Naive thymus-derived CD8-positive, alpha-beta T cell (primary cell): ENCODE measurements around the gene ZNF423. TPM values are rescaled to one million over a fixed set of nuclear protein-coding genes. Genes with fewer than 3 reads are reported as not detected.

ENCODE experiments used
- ATAC-seq, 2 donors: fragments of 150-1000 bp; cut with Tn5 transposase in 1 of 2; sonication (Bioruptor Pico), chemical (Tn5 transposase) in 1 of 2; 1 replicate in 1 of 2; 2 replicates in 1 of 2; pipeline ENCODE4 v1.10.0; 2021; ENCODE audit warnings: mild to moderate bottlenecking in 2 of 2, moderate library complexity in 2 of 2
- POLR2A ChIA-PET: fragments of 350-600 bp; sonication (Branson Sonifier 250); formaldehyde crosslinking; loops from one replicate; lab custom pipeline; 2021; ENCODE audit warnings: antibody characterized with exemption; lab: Charles Lee
- DNase-seq, 10 donors: peaks; one replicate each; pipeline versions ENCODE4 v3.0.0 to v3.0.0-alpha.2; 2020 to 2022
- H3K27ac Mint-ChIP-seq, 10 donors: one replicate each; pipeline ENCODE4 v1.8.0; 2020 to 2022; ENCODE audit warnings: mild to moderate bottlenecking in 10 of 10, mixed read lengths in 10 of 10, moderate library complexity in 4 of 10, inconsistent platforms in 1 of 10
- H3K27me3 Mint-ChIP-seq, 5 donors: one replicate each; pipeline ENCODE4 v1.8.0; 2021 to 2022; ENCODE audit warnings: mixed read lengths in 5 of 5
- H3K36me3 Mint-ChIP-seq, 3 donors: one replicate each; pipeline ENCODE4 v1.8.0; 2020 to 2022; ENCODE audit warnings: mixed read lengths in 3 of 3, mild to moderate bottlenecking in 2 of 3, inconsistent platforms in 1 of 3
- H3K4me1 Mint-ChIP-seq, 4 donors: one replicate each; pipeline ENCODE4 v1.8.0; 2021 to 2022; ENCODE audit warnings: mixed read lengths in 4 of 4
- H3K4me3 Mint-ChIP-seq, 10 donors: one replicate each; pipeline ENCODE4 v1.8.0; 2020 to 2022; ENCODE audit warnings: mild to moderate bottlenecking in 10 of 10, mixed read lengths in 10 of 10, moderate library complexity in 6 of 10, inconsistent platforms in 1 of 10
- H3K9me3 Mint-ChIP-seq, 9 donors: one replicate each; pipeline ENCODE4 v1.8.0; 2020 to 2022; ENCODE audit warnings: mixed read lengths in 9 of 9, mild to moderate bottlenecking in 3 of 9, inconsistent platforms in 1 of 9, moderate library complexity in 1 of 9
- polyA plus RNA-seq, 3 donors: library from polyadenylated mRNA; unstranded; fragments of 300-500 nt; fragmentation: Illumina TruSeq; gene quantifications; one replicate each; pipeline ENCODE4 v1.2.3, GENCODE V29; 2021
- total RNA-seq, 8 experiments: library from RNA in 2 of 8; stranded (reverse) in 2 of 8; gene quantifications; one replicate each; pipeline ENCODE4 v1.2.3 and lab custom pipeline; 2021 to 2026

The ZNF423 gene
- total and polyA plus RNA-seq, 5 experiments from 2014 or later = not detected

DNA sequence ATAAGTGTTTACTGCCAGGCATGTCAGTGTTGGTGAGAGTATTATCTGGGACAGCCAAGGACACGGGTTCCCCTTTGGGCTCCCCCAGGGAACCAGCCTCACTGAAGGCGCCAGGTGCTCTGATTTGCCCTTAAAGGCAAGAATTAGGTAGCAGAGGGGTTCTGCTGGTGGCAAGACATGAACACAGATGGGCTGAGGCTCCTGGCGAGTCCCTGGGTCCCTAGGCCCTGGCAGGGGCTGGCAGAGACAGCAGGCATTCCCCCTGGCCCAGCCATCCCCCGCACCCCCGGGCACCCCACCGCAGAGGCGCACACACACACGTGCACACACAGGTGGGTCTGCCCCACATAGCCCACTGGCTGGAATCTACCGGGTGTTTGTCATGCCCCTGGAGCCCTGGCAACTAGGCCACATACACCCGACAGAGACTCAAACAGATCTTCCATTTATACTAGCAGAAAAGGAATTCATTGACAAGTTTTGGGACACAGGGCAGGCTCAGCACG is 329.0 kb downstream of the ZNF423 start:
- ATAC-seq (no peak), DNase-seq (no peak)
- Mint-ChIP-seq H3K9me3 (no peaks in the 10 kb centered on the region), H3K4me1 (peaks cover 7 to 22% (median 11%) of the 10 kb centered on the region in 4 donors), H3K36me3 (no peaks in the 10 kb centered on the region), H3K4me3 (no peak overlapping the region), H3K27ac (peak overlapping the region in 2 of 10 donors; percentile 40 to 93), H3K27me3 (no peaks in the 10 kb centered on the region)
- POLR2A ChIA-PET = no interaction called here

DNA sequence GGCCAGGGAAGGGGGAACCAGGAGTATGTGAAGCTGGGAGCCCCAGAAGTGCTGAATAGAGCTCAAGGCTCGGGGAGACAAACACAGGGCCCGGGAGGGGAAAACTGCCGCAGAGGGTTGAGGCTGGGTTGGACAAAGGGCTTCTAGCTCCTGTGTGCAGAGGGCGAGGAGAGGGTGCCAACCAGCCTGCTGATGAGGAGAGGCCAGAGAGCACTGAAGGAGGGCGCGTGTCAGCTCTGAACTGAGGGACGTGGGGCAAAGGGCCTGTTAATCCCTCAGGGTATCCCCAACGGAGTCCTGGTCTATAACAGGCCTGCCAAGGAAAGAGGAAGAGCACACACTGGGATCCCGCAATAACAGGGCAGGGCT is 331.0 kb downstream of the ZNF423 start:
- DNase-seq = no peak
- ATAC-seq = no peak
- Mint-ChIP-seq H3K4me1 (peaks cover 7 to 22% (median 11%) of the 10 kb centered on the region in 4 donors), H3K27ac (peak overlapping the region in 2 of 10 donors; percentile 19 to 65), H3K9me3 (no peaks in the 10 kb centered on the region), H3K36me3 (no peaks in the 10 kb centered on the region), H3K27me3 (no peaks in the 10 kb centered on the region), H3K4me3 (peak overlapping the region in 1 of 10 donors; percentile 56)
- POLR2A ChIA-PET = no interaction called here

DNA sequence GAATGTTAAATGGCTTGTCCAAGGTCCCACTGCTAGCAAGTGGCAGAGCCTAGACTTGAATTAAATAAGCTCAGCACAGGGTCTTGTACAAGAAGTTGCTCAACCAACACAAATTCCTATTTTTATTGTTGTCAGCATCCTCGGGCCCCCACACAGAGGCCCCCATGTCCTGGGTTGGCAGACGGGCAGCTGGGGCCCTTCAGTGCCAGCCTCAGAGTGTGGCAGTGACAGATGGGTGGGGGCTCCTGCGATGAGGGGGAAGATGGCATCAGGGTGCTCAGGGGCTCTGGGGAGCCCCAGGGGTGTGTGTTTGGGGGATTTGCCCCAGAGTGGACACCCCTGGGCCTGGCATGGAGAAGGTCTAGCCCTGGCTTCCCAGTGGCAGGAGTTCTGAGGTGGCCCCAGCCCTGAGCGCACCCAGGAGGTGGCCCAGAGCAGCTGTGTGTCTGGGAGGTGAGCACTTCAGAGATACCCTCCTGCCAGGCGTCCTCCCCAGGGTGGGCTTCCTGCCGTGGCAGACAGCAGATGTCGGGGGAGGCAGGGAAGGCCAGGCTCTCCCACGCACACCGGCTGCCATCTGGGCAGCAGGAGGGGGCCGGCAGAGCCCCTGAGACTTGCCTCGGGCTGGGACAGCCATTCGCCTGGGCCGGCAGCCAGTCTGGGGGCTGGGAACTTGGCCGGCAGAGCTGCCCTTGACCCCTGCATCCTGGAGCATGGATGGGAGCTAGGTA is 331.5 kb downstream of the ZNF423 start:
- Mint-ChIP-seq H3K27ac (no peak overlapping the region), H3K27me3 (no peaks in the 10 kb centered on the region), H3K9me3 (no peaks in the 10 kb centered on the region), H3K4me1 (peaks cover 7 to 22% (median 11%) of the 10 kb centered on the region in 4 donors), H3K36me3 (no peaks in the 10 kb centered on the region), H3K4me3 (no peak overlapping the region)
- POLR2A ChIA-PET = no interaction called here
- no peak for ATAC-seq
- DNase-seq = no peak

DNA sequence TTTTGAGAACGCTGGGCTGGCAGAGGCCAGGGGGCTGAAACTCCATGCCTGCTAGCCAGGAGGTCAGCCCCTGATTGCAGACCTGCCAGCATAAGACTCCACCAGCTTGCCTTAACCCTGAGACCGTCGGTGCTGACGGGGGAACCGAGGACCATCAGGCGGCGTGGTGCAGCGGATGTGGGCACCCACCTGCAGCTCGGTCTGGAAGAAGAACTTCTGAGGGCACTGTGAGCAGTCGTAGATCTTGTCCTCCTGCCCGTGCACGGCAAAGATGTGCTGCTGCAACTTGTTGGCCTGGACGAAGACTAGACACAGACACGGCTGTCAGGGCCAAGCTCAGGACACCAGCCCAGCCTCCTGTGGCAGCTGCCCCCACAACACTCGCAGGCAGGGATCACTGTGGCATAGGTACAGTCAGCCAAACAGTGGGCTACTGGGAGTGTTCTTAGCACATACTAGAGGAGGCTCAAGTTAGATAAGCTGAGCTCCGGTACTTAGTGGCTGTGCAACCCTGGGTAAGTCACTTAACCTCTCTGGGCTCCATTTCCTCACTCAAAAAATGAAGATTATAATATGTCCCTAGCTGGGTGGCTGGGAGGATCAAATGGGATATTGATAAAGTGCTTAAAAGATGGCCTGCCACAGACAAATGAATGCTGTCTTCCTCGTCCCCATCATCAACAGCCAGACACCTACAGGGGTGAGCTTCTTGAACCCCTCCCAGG is 332.3 kb downstream of the ZNF423 start:
- Mint-ChIP-seq H3K27ac (peak overlapping the region in 3 of 10 donors; percentile 22 to 84 (median 28)), H3K36me3 (no peaks in the 10 kb centered on the region), H3K9me3 (no peaks in the 10 kb centered on the region), H3K27me3 (no peaks in the 10 kb centered on the region), H3K4me1 (peaks cover 4 to 22% (median 10%) of the 10 kb centered on the region in 4 donors), H3K4me3 (peak overlapping the region in 3 of 10 donors; percentile 24 to 52 (median 30))
- POLR2A ChIA-PET = no interaction called here
- peak in 4 of 10 donors; percentile 13 to 21 (median 15) for DNase-seq
- ATAC-seq = peak; percentile 70

DNA sequence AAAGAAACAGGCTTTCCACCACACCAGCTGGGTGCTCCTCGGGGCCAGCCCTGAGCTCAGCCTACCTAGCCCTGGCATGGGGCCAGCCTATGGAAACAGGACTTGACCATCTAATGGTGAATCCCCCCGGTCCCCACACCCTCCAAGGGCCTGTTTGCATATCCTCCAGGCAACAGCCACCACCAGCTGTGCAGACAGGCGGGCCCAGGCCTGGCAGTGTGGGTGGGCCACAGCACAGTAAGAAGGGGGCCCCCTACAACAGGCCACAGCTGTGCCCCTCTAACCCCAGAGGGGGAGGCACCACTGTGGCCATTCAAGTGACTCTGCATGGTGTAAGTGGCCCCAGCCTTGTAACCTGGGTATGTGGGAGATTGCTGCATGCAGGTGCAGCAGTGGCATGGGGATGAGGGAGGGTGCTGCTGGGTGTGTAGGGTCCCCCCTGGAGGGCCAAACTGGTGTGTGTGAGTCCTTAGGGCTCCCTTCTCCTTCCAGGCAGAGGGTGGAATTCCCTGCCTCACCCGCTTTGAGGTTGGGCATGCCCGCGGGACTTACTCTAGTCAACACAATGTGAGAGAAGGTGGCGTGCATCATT is 334.1 kb downstream of the ZNF423 start:
- Mint-ChIP-seq H3K4me1 (peaks cover 0 to 12% (median 0%) of the 10 kb centered on the region in 4 donors), H3K9me3 (no peaks in the 10 kb centered on the region), H3K27ac (no peak overlapping the region), H3K36me3 (no peaks in the 10 kb centered on the region), H3K27me3 (no peaks in the 10 kb centered on the region), H3K4me3 (no peak overlapping the region)
- DNase-seq (no peak), ATAC-seq (no peak)
- POLR2A ChIA-PET = no interaction called here

DNA sequence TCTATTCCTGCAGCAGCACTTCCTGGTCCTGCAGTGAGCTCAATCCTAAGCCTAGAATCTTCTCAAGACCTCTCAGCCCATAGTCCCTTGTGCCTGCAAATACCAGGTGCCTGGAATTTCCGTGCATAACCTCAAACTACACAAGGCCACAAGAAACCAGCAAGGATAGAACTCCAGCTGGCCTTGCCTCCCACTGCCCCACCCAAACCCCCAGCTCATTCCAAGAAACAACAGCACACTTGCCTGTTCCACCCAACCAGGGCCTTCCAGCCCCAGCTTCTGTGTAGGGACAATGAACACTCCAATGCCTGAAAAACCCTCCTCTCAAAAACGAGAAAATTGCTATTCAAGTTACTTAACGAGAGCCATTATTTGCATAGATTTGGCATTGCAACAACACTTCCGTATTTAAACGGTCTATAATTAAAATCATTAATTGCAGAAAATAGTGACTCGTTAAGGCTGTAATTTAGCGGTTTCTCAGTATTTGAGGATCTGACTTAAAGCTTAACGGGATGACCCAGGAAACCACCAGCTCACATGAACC is 335.3 kb downstream of the ZNF423 start:
- DNase-seq = no peak
- no peak for ATAC-seq
- H3K27ac Mint-ChIP-seq = no peak overlapping the region
- no peaks in the 10 kb centered on the region for H3K27me3 Mint-ChIP-seq
- no peaks in the 10 kb centered on the region for H3K36me3 Mint-ChIP-seq
- peaks cover 0 to 10% (median 0%) of the 10 kb centered on the region in 4 donors for H3K4me1 Mint-ChIP-seq
- POLR2A ChIA-PET = no interaction called here
- H3K4me3 Mint-ChIP-seq = no peak overlapping the region
- no peaks in the 10 kb centered on the region for H3K9me3 Mint-ChIP-seq

DNA sequence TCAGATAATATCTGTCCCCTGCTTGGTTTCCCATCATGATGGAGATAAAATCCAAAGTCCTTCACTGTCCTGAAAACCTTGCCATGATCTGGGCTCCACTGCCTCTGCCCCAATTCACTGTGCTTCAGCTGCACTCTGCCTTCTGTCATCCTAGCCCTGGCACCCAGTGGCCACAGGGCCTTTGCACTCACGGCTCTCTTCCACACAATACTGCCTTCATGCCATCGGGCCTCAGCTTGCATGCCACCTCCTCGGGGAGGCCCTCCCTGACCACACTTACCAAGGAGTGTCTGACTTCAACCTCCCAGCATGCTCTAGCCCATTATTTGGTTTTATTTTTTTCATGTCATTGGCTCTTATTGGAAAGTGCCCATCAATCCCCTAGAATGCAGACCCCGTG is 336.2 kb downstream of the ZNF423 start:
- POLR2A ChIA-PET = no interaction called here

DNA sequence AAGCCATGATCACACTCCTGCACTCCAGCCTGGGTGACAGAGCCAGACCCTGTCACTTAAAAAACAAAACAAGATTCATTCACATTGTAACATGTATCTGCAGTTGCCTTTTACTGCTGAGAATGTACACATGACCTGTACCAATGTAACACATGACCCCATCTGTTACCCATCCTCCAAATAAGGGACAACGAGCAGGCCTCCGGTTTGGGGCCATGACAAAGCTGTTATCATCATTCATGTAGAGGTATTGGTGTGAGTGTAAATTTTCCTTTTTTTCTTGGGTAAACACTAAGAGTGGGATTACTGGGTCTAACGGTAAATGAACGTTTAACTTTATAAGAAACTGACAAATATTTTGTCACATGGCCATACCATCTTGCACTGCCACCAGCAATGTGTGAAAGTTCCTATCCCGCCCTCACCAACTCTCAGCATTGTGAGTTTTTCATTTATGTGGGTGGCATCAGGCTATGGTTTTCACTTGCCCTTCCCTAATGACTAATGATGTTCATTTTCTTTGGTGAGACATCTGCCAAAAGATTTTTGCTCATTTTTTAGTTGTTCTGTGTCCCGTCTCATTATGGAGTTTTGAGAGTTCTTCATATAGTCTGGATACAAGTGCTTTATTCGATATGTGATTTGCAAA is 336.8 kb downstream of the ZNF423 start:
- POLR2A ChIA-PET = no interaction called here
- Mint-ChIP-seq H3K4me3 (no peak overlapping the region), H3K36me3 (no peaks in the 10 kb centered on the region), H3K27ac (no peak overlapping the region), H3K27me3 (no peaks in the 10 kb centered on the region), H3K9me3 (no peaks in the 10 kb centered on the region), H3K4me1 (peaks cover 0 to 10% (median 0%) of the 10 kb centered on the region in 4 donors)
- DNase-seq (no peak), ATAC-seq (no peak)

More for the DNA sequence above, 336.2 kb downstream of the ZNF423 start:
- Mint-ChIP-seq H3K9me3 (no peaks in the 10 kb centered on the region), H3K27ac (no peak overlapping the region), H3K4me3 (no peak overlapping the region), H3K4me1 (peaks cover 0 to 10% (median 0%) of the 10 kb centered on the region in 4 donors), H3K36me3 (no peaks in the 10 kb centered on the region), H3K27me3 (no peaks in the 10 kb centered on the region)
- ATAC-seq (no peak), DNase-seq (no peak)

DNA sequence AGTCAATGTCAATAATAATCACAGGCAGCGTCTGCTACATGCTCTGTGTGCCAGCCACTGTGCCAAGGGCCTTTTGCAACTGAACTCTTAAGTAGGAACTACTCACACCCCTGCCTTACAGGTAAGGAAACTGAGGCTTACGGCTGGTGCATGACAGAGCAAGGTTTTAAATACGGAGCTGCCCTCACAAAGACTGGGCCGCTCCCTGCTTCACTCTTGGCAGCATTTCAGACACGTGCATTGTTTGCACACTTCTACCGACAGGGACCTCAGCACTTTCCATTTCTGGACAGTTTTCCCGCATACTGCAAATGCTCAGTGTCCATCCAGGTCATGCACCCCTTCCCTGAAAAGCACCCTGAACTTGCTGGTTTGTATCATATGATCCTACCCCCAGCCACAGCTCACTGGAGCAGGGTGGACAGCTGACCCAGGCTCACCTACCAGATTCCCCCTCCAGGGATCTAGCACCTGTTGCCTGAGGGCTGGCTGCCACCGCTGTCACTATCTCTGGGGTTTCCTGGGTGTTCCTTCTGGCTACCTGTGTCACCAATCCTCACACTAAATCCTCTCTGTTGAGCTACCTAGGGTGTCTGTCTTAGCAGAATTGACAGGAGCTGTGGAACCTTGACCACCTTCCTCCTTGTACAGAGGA is 339.4 kb downstream of the ZNF423 start:
- DNase-seq (no peak), ATAC-seq (no peak)
- Mint-ChIP-seq H3K9me3 (no peaks in the 10 kb centered on the region), H3K4me3 (no peak overlapping the region), H3K27me3 (no peaks in the 10 kb centered on the region), H3K27ac (no peak overlapping the region), H3K36me3 (no peaks in the 10 kb centered on the region), H3K4me1 (no peaks in the 10 kb centered on the region)
- POLR2A ChIA-PET = no interaction called here

DNA sequence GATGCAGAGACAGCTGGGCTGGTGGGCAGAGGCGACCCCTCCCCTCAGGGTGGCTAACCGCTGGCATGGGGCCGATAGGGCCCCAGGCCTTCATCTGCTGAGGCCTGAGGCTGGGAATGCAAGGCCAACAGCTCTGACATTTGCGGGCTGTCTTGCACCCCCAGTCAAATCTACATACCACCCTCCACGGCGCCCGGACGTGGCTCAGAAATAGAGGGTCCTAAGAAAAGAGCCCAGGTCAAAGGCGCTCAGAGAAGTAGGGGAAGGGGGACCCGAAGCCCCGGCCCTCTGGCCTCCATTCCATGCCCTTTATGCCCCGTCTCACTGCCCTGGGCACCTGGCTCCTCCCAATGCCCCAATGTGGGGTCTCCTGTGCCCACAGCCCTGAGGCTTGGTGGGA is 340.1 kb downstream of the ZNF423 start:
- no peak for ATAC-seq
- no peak for DNase-seq
- Mint-ChIP-seq H3K4me1 (no peaks in the 10 kb centered on the region), H3K27ac (no peak overlapping the region), H3K36me3 (no peaks in the 10 kb centered on the region), H3K27me3 (no peaks in the 10 kb centered on the region), H3K9me3 (no peaks in the 10 kb centered on the region), H3K4me3 (no peak overlapping the region)
- POLR2A ChIA-PET = no interaction called here

DNA sequence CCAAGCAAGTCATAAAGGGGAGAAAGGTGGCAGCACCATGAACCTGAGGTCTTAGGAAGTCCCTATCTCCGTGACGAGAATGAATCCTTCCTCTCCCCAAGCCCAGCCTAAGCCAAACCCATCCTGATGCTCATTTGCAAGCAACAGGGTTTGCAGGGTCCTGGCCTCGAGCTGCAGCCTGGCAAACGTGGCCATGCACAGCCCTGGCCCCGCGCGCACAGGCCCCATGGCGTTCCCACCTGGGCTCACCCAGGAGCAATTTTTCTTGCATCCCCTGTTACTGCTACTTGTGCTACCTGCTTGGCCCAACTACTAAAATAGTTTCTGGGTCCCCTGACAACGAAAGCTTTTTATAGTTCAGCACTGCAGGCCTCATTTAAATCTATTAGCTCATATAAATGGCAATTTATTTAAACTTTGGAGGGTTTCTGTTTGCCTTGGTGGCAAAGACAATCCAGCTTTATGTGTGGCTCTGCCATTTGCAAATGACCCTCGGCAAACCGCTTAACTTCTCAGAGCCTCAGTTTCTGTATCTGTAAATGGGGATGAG is 340.8 kb downstream of the ZNF423 start:
- POLR2A ChIA-PET = no interaction called here
- ATAC-seq (no peak), DNase-seq (no peak)
- no peaks in the 10 kb centered on the region for H3K4me1 Mint-ChIP-seq
- no peaks in the 10 kb centered on the region for H3K27me3 Mint-ChIP-seq
- H3K4me3 Mint-ChIP-seq = no peak overlapping the region
- H3K9me3 Mint-ChIP-seq = no peaks in the 10 kb centered on the region
- no peak overlapping the region for H3K27ac Mint-ChIP-seq
- no peaks in the 10 kb centered on the region for H3K36me3 Mint-ChIP-seq
